Adipocyte (in vitro differentiated cells): ENCODE results near the gene ESPL1.
"Not testable (repeated sequence)": the region's sequence is repeated elsewhere in the genome, so short reads cannot be mapped to it uniquely, and the experiment has no call there.

ENCODE experiments used
- DNase-seq: peaks from one replicate; pipeline ENCODE4 v3.0.0-alpha.2; 2015; ENCODE audit warnings: low read depth
- H3K27me3 ChIP-seq: replicated peaks from 2 replicates; pipeline ENCODE4 v1.7.0; 2013; ENCODE audit warnings: mild to moderate bottlenecking, low read length, moderate library complexity; ENCODE audit not compliant: control insufficient read depth, insufficient read depth
- H3K36me3 ChIP-seq: 2 replicates; pipeline ENCODE4 v1.7.0; 2013; ENCODE audit warnings: low read length, mild to moderate bottlenecking, moderate library complexity; ENCODE audit not compliant: control insufficient read depth, insufficient read depth, severe bottlenecking
- H3K4me1 ChIP-seq: 2 replicates; pipeline ENCODE4 v1.7.0; 2013; ENCODE audit warnings: mild to moderate bottlenecking, low read length, moderate library complexity; ENCODE audit not compliant: control insufficient read depth, insufficient read depth
- H3K4me3 ChIP-seq: 2 replicates; pipeline ENCODE4 v1.7.0; 2013; ENCODE audit warnings: mild to moderate bottlenecking, low read length, moderate library complexity
- H3K9ac ChIP-seq: 2 replicates; pipeline ENCODE4 v1.7.0; 2013; ENCODE audit warnings: mild to moderate bottlenecking, low read length, moderate library complexity
- H3K9me3 ChIP-seq: 2 replicates; pipeline ENCODE4 v1.7.0; 2013; ENCODE audit warnings: mild to moderate bottlenecking, low read length, moderate library complexity; ENCODE audit not compliant: control insufficient read depth

The ESPL1 gene

GRCh38 chr12:53292426-53292825 is 24.3 kb downstream of the ESPL1 start:
- no peaks in the 10 kb centered on the region for H3K9me3 ChIP-seq
- no peak overlapping the region for H3K9ac ChIP-seq
- no peak for DNase-seq
- peaks cover 51% of the 10 kb centered on the region for H3K4me1 ChIP-seq
- H3K4me3 ChIP-seq, result no peak overlapping the region
- H3K36me3 ChIP-seq, result no peaks in the 10 kb centered on the region
- H3K27me3 ChIP-seq, result no peaks in the 10 kb centered on the region

GRCh38 chr12:53295070-53295890 is 27.2 kb downstream of the ESPL1 start, which contains the start of gene PFDN5:
Gene PFDN5, plus strand, starts transcription at chr12:53295542. Its CDS starts 26 bp downstream, at chr12:53295568.
- Histone ChIP-seq H3K9ac (peak within 1 kb of the TSS; percentile 100), H3K36me3 (no peaks in the 10 kb centered on the region), H3K9me3 (no peaks in the 10 kb centered on the region), H3K4me3 (peak within 1 kb of the TSS; percentile 100), H3K4me1 (peaks cover 48% of the 10 kb centered on the region), H3K27me3 (no peaks in the 10 kb centered on the region)
- peak; percentile 92 for DNase-seq

- H3K9me3 ChIP-seq, result no peaks in the 10 kb centered on the region
- H3K4me1 ChIP-seq, result peaks cover 48% of the 10 kb centered on the region
- peak overlapping the region; percentile 100 for H3K4me3 ChIP-seq
- H3K9ac ChIP-seq, result peak overlapping the region; percentile 100
- no peak for DNase-seq
- H3K27me3 ChIP-seq, result no peaks in the 10 kb centered on the region
- H3K36me3 ChIP-seq, result no peaks in the 10 kb centered on the region
These were observed 27.8 kb downstream of the ESPL1 start for GRCh38 chr12:53295891-53296219.

GRCh38 chr12:53297106-53297505 is 29.0 kb downstream of the ESPL1 start:
- peak overlapping the region; percentile 39 for H3K4me3 ChIP-seq
- H3K9ac ChIP-seq, result peak overlapping the region; percentile 100
- not testable (repeated sequence) for H3K36me3 ChIP-seq, H3K27me3 ChIP-seq, DNase-seq, H3K9me3 ChIP-seq
- peaks cover 57% of the 10 kb centered on the region for H3K4me1 ChIP-seq

- H3K4me1 ChIP-seq, result peaks cover 64% of the 10 kb centered on the region
- DNase-seq, result peak; percentile 83
- peaks cover 19% of the 10 kb centered on the region for H3K36me3 ChIP-seq
- peak overlapping the region; percentile 97 for H3K4me3 ChIP-seq
- H3K9me3 ChIP-seq, result no peaks in the 10 kb centered on the region
- peak overlapping the region; percentile 98 for H3K9ac ChIP-seq
- no peaks in the 10 kb centered on the region for H3K27me3 ChIP-seq
These were observed 30.1 kb downstream of the ESPL1 start for GRCh38 chr12:53298164-53298563.

GRCh38 chr12:53299101-53299453 is 31.0 kb downstream of the ESPL1 start:
- peak; percentile 78 for DNase-seq
- H3K36me3 ChIP-seq, result peaks cover 23% of the 10 kb centered on the region

GRCh38 chr12:53299454-53300180 is 31.5 kb downstream of the ESPL1 start, which contains the start of gene MYG1:
Gene MYG1, plus strand, starts transcription at chr12:53299695. Its CDS starts 43 bp downstream, at chr12:53299738.
- peak; percentile 89 for DNase-seq
- peaks cover 23% of the 10 kb centered on the region for H3K36me3 ChIP-seq
- H3K9me3 ChIP-seq, result no peaks in the 10 kb centered on the region
- H3K9ac ChIP-seq, result peak within 1 kb of the TSS; percentile 98
- no peaks in the 10 kb centered on the region for H3K27me3 ChIP-seq
- H3K4me3 ChIP-seq, result peak within 1 kb of the TSS; percentile 97
- peaks cover 66% of the 10 kb centered on the region for H3K4me1 ChIP-seq

More at GRCh38 chr12:53299101-53299453, 31.0 kb downstream of the ESPL1 start:
- Histone ChIP-seq H3K9me3 (no peaks in the 10 kb centered on the region), H3K4me1 (peaks cover 68% of the 10 kb centered on the region), H3K9ac (peak overlapping the region; percentile 98), H3K4me3 (peak overlapping the region; percentile 97), H3K27me3 (no peaks in the 10 kb centered on the region)

- Histone ChIP-seq H3K4me3 (peak overlapping the region; percentile 97), H3K9ac (peak overlapping the region; percentile 98), H3K27me3 (no peaks in the 10 kb centered on the region), H3K9me3 (no peaks in the 10 kb centered on the region), H3K36me3 (peaks cover 25% of the 10 kb centered on the region), H3K4me1 (peaks cover 62% of the 10 kb centered on the region)
- peak; percentile 48 for DNase-seq
These were observed 32.1 kb downstream of the ESPL1 start for GRCh38 chr12:53300187-53300586.

GRCh38 chr12:53302903-53303302 is 34.8 kb downstream of the ESPL1 start:
- H3K4me3 ChIP-seq, result no peak overlapping the region
- peak overlapping the region; percentile 11 for H3K9ac ChIP-seq
- H3K27me3 ChIP-seq, result no peaks in the 10 kb centered on the region
- peaks cover 52% of the 10 kb centered on the region for H3K36me3 ChIP-seq
- peaks cover 42% of the 10 kb centered on the region for H3K4me1 ChIP-seq
- no peak for DNase-seq
- no peaks in the 10 kb centered on the region for H3K9me3 ChIP-seq

- Histone ChIP-seq H3K9ac (no peak overlapping the region), H3K4me3 (no peak overlapping the region), H3K36me3 (peaks cover 64% of the 10 kb centered on the region), H3K27me3 (no peaks in the 10 kb centered on the region), H3K9me3 (no peaks in the 10 kb centered on the region), H3K4me1 (peaks cover 11% of the 10 kb centered on the region)
- DNase-seq, result no peak
These were observed 38.7 kb downstream of the ESPL1 start for GRCh38 chr12:53306826-53307225.

GRCh38 chr12:53308276-53308675 is 40.2 kb downstream of the ESPL1 start:
- H3K36me3 ChIP-seq, result peaks cover 49% of the 10 kb centered on the region
- H3K9ac ChIP-seq, result no peak overlapping the region
- H3K27me3 ChIP-seq, result no peaks in the 10 kb centered on the region
- DNase-seq, result no peak
- H3K4me1 ChIP-seq, result peaks cover 3% of the 10 kb centered on the region
- no peak overlapping the region for H3K4me3 ChIP-seq
- H3K9me3 ChIP-seq, result no peaks in the 10 kb centered on the region
